Mucosa of descending colon (tissue), 3 donors: ENCODE measurements around the gene SEC23IP. TPM values are rescaled to one million over a fixed set of nuclear protein-coding genes. Genes with fewer than 3 reads are reported as not detected.
"Not testable (repeated sequence)": the region's sequence is repeated elsewhere in the genome, so short reads cannot be mapped to it uniquely, and the experiment has no call there.

Experiments used
- ATAC-seq: fragments of 200-7000 bp; cut with Tn5 transposase; one replicate; pipeline ENCODE4 v1.9.1; 2020; ENCODE audit warnings: mild to moderate bottlenecking, moderate library complexity
- DNase-seq, 3 donors: peaks; one replicate each; pipeline ENCODE4 v3.0.0-alpha.2; 2020
- H3K36me3 ChIP-seq: fragments of 200-600 bp; one replicate; pipeline ENCODE4 v1.8.0; 2021; ENCODE audit warnings: low read depth, mild to moderate bottlenecking
- H3K4me1 ChIP-seq: fragments of 200-600 bp; one replicate; pipeline ENCODE4 v1.8.0; 2021; ENCODE audit warnings: low read depth, mild to moderate bottlenecking
- H3K4me3 ChIP-seq: fragments of 200-600 bp; one replicate; pipeline ENCODE4 v1.8.0; 2021; ENCODE audit warnings: mild to moderate bottlenecking
- H3K9me3 ChIP-seq: fragments of 200-600 bp; one replicate; pipeline ENCODE4 v1.8.0; 2021; ENCODE audit warnings: mild to moderate bottlenecking
- CTCF ChIP-seq: fragments of 200-600 bp; IDR thresholded peaks from one replicate; pipeline ENCODE4 v1.8.0; 2022; ENCODE audit warnings: antibody characterized with exemption, mild to moderate bottlenecking
- intact Hi-C, 2 donors: fragments of 100-400 bp; cut with DNase I in 1 of 2; cut with micrococcal nuclease in 1 of 2; formaldehyde crosslinking; loops; one replicate each; pipeline versions ENCODE4 v1.11.0 to v1.11.1; 2022; cut with DNase I, micrococcal nuclease
- total RNA-seq, 3 donors: library from RNA; stranded (reverse); fragmentation: NEBNext Ultra II Directional in 2 of 3; extraction: Animal tissue kit (Norgen Biotek cat#: 25700) in 2 of 3; gene quantifications; one replicate each; pipeline versions ENCODE4 v1.2.1 to v1.2.4, GENCODE V29; 2021 to 2023
- donor health status: DM: no; HTN: no; CAD: no; lungs with moderate emphysema.
- donor health status: DM: no; HTN: no; CAD: no.
- donor health status: DM: no; HTN: yes; CAD: no.

SEC23IP gene
- total RNA-seq, 3 donors from 2014 or later = 50.9 to 67.7 (median 66.3) TPM

- no peak for ATAC-seq
- DNase-seq = no peak
- Histone ChIP-seq H3K4me3 (no peak overlapping the region), H3K9me3 (no peaks in the 10 kb centered on the region), H3K4me1 (peaks cover 3% of the 10 kb centered on the region), H3K36me3 (no peaks in the 10 kb centered on the region)
- no peak for TF ChIP-seq CTCF
- intact Hi-C loops = loop anchor here in 1 of 2 donors (10.0 kb wide), 1 partner anchor 118 kb away; no protein-coding TSS in a partner anchor
These were observed 30.0 kb upstream of the SEC23IP start for GRCh38 chr10:119862524-119862923.

- DNase-seq = no peak
- TF ChIP-seq CTCF = no peak
- Histone ChIP-seq H3K4me1 (peaks cover 3% of the 10 kb centered on the region), H3K36me3 (no peaks in the 10 kb centered on the region), H3K9me3 (no peaks in the 10 kb centered on the region), H3K4me3 (no peak overlapping the region)
- no peak for ATAC-seq
- intact Hi-C loops = loop anchor here in 1 of 2 donors (10.0 kb wide), 1 partner anchor 119 kb away; no protein-coding TSS in a partner anchor
These were observed 28.5 kb upstream of the SEC23IP start for GRCh38 chr10:119863951-119864565.

DNA sequence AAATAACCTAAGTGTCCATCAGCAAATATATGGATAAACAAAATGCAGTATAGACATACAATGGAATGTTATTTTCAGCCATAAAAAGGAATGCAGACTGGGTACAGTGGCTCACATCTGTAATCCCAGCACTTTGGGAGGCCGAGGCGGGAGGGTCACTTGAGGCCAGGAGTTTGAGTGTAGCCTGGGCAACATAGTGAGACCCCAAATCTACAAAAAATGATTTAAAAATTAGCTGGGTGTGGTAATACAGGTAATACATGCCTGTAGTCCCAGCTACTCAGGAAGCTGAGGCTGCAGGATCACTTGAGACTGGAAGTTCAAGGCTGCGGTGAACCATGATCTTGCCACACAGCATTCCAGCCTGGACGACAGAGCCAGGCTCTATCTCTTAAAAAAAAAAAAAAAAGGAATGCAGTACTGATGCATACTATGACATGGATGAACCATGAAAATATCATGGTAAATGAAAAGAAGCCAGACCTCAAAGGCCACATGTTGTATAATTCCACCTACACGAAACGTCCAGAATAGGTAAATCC lies 26.8 kb upstream of the SEC23IP start:
- Histone ChIP-seq H3K9me3 (no peaks in the 10 kb centered on the region), H3K4me3 (no peak overlapping the region), H3K36me3 (no peaks in the 10 kb centered on the region), H3K4me1 (peaks cover 5% of the 10 kb centered on the region)
- intact Hi-C loops = loop anchor here in 1 of 2 donors (10.0 kb wide), 1 partner anchor 121 kb away; no protein-coding TSS in a partner anchor
- TF ChIP-seq CTCF = no peak
- DNase-seq (no peak), ATAC-seq (no peak)

DNA sequence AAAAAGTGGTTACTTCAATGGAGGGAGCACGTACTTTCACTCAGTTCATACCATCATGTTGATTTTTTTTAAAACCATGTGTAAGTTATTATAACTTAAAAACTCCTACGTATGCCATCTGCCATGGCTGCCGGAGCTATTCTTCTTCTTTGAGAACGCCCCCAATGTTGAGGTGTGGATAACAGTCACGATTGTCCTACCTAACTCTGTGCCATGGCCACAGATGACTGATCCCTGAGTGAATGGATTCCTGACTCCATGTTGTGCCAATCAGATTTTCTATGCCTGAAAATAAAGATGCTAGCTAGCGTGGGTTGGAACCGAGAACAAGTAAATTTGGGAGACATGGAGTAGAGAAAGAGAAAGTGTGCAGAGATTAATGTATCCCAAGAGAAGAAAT lies 25.2 kb upstream of the SEC23IP start:
- Histone ChIP-seq H3K4me3 (no peak overlapping the region), H3K4me1 (peaks cover 12% of the 10 kb centered on the region), H3K9me3 (no peaks in the 10 kb centered on the region), H3K36me3 (no peaks in the 10 kb centered on the region)
- ATAC-seq = no peak
- no peak for TF ChIP-seq CTCF
- intact Hi-C loops = loop anchor here in 1 of 2 donors (10.0 kb wide), 1 partner anchor 123 kb away; no protein-coding TSS in a partner anchor
- DNase-seq = no peak

GRCh38 chr10:119869398-119869797 lies 23.1 kb upstream of the SEC23IP start:
- H3K4me3 ChIP-seq, H3K36me3 ChIP-seq, DNase-seq, ATAC-seq, H3K9me3 ChIP-seq: not testable (repeated sequence)
- H3K4me1 ChIP-seq = peaks cover 16% of the 10 kb centered on the region
- intact Hi-C loops = loop anchor here in 1 of 2 donors (10.0 kb wide), 1 partner anchor 125 kb away; no protein-coding TSS in a partner anchor

- H3K36me3 ChIP-seq = no peaks in the 10 kb centered on the region
- H3K4me3 ChIP-seq = peak overlapping the region; percentile 80
- DNase-seq (peak; percentile 68 to 82 (median 78)), ATAC-seq (peak; percentile 56)
- no peaks in the 10 kb centered on the region for H3K9me3 ChIP-seq
- intact Hi-C loops = no loop called here
- peaks cover 16% of the 10 kb centered on the region for H3K4me1 ChIP-seq
- TF ChIP-seq CTCF = no peak
These were observed 20.5 kb upstream of the SEC23IP start for GRCh38 chr10:119871881-119872609.
